Liver (tissue), 9 donors: ENCODE measurements around the gene RPL10A. TPM values are rescaled to one million over a fixed set of nuclear protein-coding genes. Genes with fewer than 3 reads are reported as not detected.

Source experiments
- DNase-seq: peaks from one replicate; pipeline ENCODE4 v3.0.0-alpha.2; 2017; ENCODE audit warnings: low spot score
- H3K27ac ChIP-seq, 2 donors: one replicate each; pipeline ENCODE4 v1.7.0; 2013; ENCODE audit warnings: inconsistent platforms in 2 of 2, low read length in 2 of 2, control low read depth in 1 of 2, low read depth in 1 of 2, mild to moderate bottlenecking in 1 of 2
- H3K27me3 ChIP-seq, 4 donors: one replicate each; pipeline versions ENCODE4 v1.6.1 to v1.7.0; 2013; ENCODE audit warnings: low read length in 3 of 4, inconsistent platforms in 1 of 4, mild to moderate bottlenecking in 1 of 4, moderate library complexity in 1 of 4; ENCODE audit not compliant: control insufficient read depth in 4 of 4, insufficient read depth in 4 of 4
- H3K36me3 ChIP-seq, 4 donors: one replicate each; pipeline versions ENCODE4 v1.6.1 to v1.7.0; 2013; ENCODE audit warnings: low read length in 3 of 4, mild to moderate bottlenecking in 3 of 4, low read depth in 1 of 4, moderate library complexity in 1 of 4; ENCODE audit not compliant: control insufficient read depth in 4 of 4, insufficient read depth in 3 of 4
- H3K4me1 ChIP-seq, 4 donors: one replicate each; pipeline versions ENCODE4 v1.6.1 to v1.7.0; 2013; ENCODE audit warnings: low read length in 3 of 4, mild to moderate bottlenecking in 3 of 4, moderate library complexity in 1 of 4; ENCODE audit not compliant: control insufficient read depth in 4 of 4, insufficient read depth in 4 of 4
- H3K4me3 ChIP-seq, 3 donors: one replicate each; pipeline versions ENCODE4 v1.6.1 to v1.7.0; 2013; ENCODE audit warnings: low read length in 3 of 3, control low read depth in 1 of 3, low read depth in 1 of 3, mild to moderate bottlenecking in 1 of 3
- H3K9ac ChIP-seq, 2 donors: one replicate each; pipeline ENCODE4 v1.7.0; 2013; ENCODE audit warnings: low read length in 2 of 2, mild to moderate bottlenecking in 2 of 2, moderate library complexity in 2 of 2, control low read depth in 1 of 2, low read depth in 1 of 2
- H3K9me3 ChIP-seq, 4 donors: one replicate each; pipeline versions ENCODE4 v1.6.1 to v1.7.0; 2013; ENCODE audit warnings: low read length in 3 of 4; ENCODE audit not compliant: control insufficient read depth in 4 of 4
- EGR1 ChIP-seq, 2 donors: IDR thresholded peaks; 2 replicates each; pipeline ENCODE4 v1.6.1; 2016 to 2018; ENCODE audit warnings: antibody characterized with exemption in 2 of 2, low read depth in 2 of 2
- FOXA1 ChIP-seq: IDR thresholded peaks from 2 replicates; pipeline ENCODE4 v1.6.1; 2016; ENCODE audit warnings: antibody characterized with exemption
- FOXA2 ChIP-seq: IDR thresholded peaks from 2 replicates; pipeline ENCODE4 v1.6.1; 2016; ENCODE audit warnings: antibody characterized with exemption
- GABPA ChIP-seq, 2 donors: IDR thresholded peaks in 1 of 2; conservative IDR thresholded peaks in 1 of 2; 2 replicates each; pipeline ENCODE4 v1.6.1; 2016; ENCODE audit warnings: antibody characterized with exemption in 2 of 2, mild to moderate bottlenecking in 1 of 2, moderate library complexity in 1 of 2
- HNF4A ChIP-seq, 2 donors: conservative IDR thresholded peaks; 2 replicates each; pipeline ENCODE4 v1.6.1; 2016; ENCODE audit warnings: antibody characterized with exemption in 2 of 2, mild to moderate bottlenecking in 2 of 2
- HNF4G ChIP-seq: IDR thresholded peaks from 2 replicates; pipeline ENCODE4 v1.6.1; 2016; ENCODE audit warnings: antibody characterized with exemption
- JUND ChIP-seq, 2 donors: IDR thresholded peaks; 2 replicates each; pipeline ENCODE4 v1.6.1; 2016; ENCODE audit warnings: antibody characterized with exemption in 2 of 2
- NR2F2 ChIP-seq: IDR thresholded peaks from 2 replicates; pipeline ENCODE4 v1.6.1; 2016; ENCODE audit warnings: antibody characterized with exemption
- RAD21 ChIP-seq, 2 donors: IDR thresholded peaks; 2 replicates each; pipeline ENCODE4 v1.6.1; 2016; ENCODE audit warnings: antibody characterized with exemption in 2 of 2, mild to moderate bottlenecking in 2 of 2
- RXRA ChIP-seq, 2 donors: IDR thresholded peaks; 2 replicates each; pipeline ENCODE4 v1.6.1; 2017 to 2018; ENCODE audit warnings: antibody characterized with exemption in 2 of 2, mild to moderate bottlenecking in 1 of 2
- SP1 ChIP-seq: IDR thresholded peaks from 2 replicates; pipeline ENCODE4 v1.6.1; 2018; ENCODE audit warnings: antibody characterized with exemption, mild to moderate bottlenecking
- TAF1 ChIP-seq: conservative IDR thresholded peaks from 2 replicates; pipeline ENCODE4 v1.6.1; 2016; ENCODE audit warnings: antibody characterized with exemption, mild to moderate bottlenecking
- YY1 ChIP-seq: IDR thresholded peaks from 2 replicates; pipeline ENCODE4 v1.6.1; 2016; ENCODE audit warnings: antibody characterized with exemption, mild to moderate bottlenecking
- WGBS: extraction: QIAGEN DNeasy Blood & Tissue Kit; methylation state at CpG from one replicate; pipeline ENCODE4 v1.1.7; 2013; 5-methylcytosine and 5-hydroxymethylcytosine counted together
- polyA plus RNA-seq, 2 donors: library from polyadenylated mRNA; stranded (reverse) in 1 of 2; unstranded in 1 of 2; fragments of 200-250 nt in 1 of 2; fragments of >200 nt in 1 of 2; fragmentation: Nextera tagmentation in 1 of 2; extraction: Ambion mirVana in 1 of 2; gene quantifications; one replicate each; pipeline versions ENCODE4 v1.2.1 to v1.2.3, GENCODE V29; 2013 to 2015
- total RNA-seq, 2 donors: library from RNA; depleted of rRNA; stranded (reverse); fragments of >200 nt; gene quantifications; one replicate each; pipeline ENCODE4 v1.2.3, GENCODE V29; 2014
- TF ChIP-seq, protein P1 (sequence below): IDR thresholded peaks from 2 replicates; pipeline ENCODE4 v1.6.1; 2016; ENCODE audit warnings: antibody characterized with exemption, mild to moderate bottlenecking
- TF ChIP-seq, protein P2 (sequence below): IDR thresholded peaks from 2 replicates; pipeline ENCODE4 v1.6.1; 2016; ENCODE audit warnings: antibody characterized with exemption
- TF ChIP-seq, protein P3 (sequence below): fragments of 150-350 bp; IDR thresholded peaks from 2 replicates; pipeline ENCODE4 v1.5.1; 2017; ENCODE audit warnings: improper control_type of control experiment, low read depth, low read length; ENCODE audit not compliant: missing input control
- TF ChIP-seq, protein P4 (sequence below): IDR thresholded peaks from 2 replicates; pipeline ENCODE4 v1.6.1; 2016; ENCODE audit warnings: antibody characterized with exemption
- TF ChIP-seq, protein P5 (sequence below): IDR thresholded peaks from 2 replicates; pipeline ENCODE4 v1.6.1; 2016; ENCODE audit warnings: antibody characterized with exemption
- donor health status: healthy.
- donor health status: healthy.
- donor health status: healthy.
- donor health status: healthy.
- donor health status: healthy.

The RPL10A gene
- total RNA-seq = 1,000 to 10,000 TPM in 1 of 2 donors, 100 to 1,000 TPM in 1; 363 to 1,235 TPM
- 100 to 1,000 TPM; 213 to 694 TPM for polyA plus RNA-seq

DNA sequence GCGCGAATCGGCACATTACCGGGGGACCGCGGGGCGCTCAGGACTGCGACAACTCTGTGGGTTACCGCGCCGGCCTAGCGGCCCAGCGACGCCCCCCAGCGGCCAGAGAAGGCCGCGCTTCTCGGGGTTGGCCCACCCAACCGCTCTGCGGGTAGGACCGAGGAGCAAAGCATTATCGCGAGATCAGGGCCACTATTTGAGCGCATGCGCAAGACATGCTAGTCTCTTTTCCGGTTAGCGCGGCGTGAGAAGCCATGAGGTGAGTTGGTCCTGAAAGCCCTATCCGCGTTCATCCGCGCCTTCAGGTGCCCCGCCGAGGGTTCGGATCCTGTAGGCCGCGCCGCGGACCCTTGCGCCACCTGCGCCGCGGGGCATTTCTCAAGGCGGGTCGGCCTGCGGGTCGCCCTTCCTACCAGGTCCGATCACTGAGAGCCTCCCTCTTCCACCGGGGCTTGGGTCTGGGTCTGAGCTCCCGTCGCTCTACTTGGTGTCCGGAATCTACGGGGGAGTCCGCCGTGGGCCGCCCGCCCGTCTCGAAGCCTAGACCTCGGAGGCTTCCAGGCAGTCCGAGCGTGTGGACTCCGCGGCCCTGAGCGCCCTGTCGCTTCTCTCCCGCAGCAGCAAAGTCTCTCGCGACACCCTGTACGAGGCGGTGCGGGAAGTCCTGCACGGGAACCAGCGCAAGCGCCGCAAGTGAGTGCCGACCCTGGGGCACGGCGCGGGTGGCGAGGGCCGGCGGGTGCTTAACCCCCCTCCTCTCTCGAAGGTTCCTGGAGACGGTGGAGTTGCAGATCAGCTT, at the start of gene RPL10A:
RPL10A (plus strand) TSS at position 221 of the 799 bp plus-strand sequence; CDS start at position 255, 34 bp downstream.
- Histone ChIP-seq H3K27me3 (no peaks in the 10 kb centered on the region), H3K4me1 (peaks cover 0 to 24% (median 16%) of the 10 kb centered on the region in 4 donors), H3K9me3 (no peaks in the 10 kb centered on the region), H3K27ac (peak within 1 kb of the TSS; percentile 76 to 86), H3K9ac (peak within 1 kb of the TSS; percentile 79 to 81), H3K4me3 (peak within 1 kb of the TSS; percentile 82 to 91 (median 86)), H3K36me3 (peaks cover 2 to 29% (median 19%) of the 10 kb centered on the region in 4 donors)
- under 1% methylated on average over 86 of the region's 86 CpGs for WGBS
- TF ChIP-seq RXRA (IDR thresholded peaks at IDR 0.05) (peak in 1 of 2 donors; percentile 16), FOXA1 (no peak), HNF4G (no peak), SP1 (peak; percentile 62), HNF4A (conservative IDR thresholded peaks at IDR 0.05) (no peak), RAD21 (IDR thresholded peaks at IDR 0.05) (peak; percentile 90 to 93), JUND (IDR thresholded peaks at IDR 0.05) (no peak), GABPA (IDR thresholded peaks at IDR 0.05 in 1 of 2, conservative IDR thresholded peaks at IDR 0.05 in 1 of 2) (peak in 1 of 2 donors; percentile 22), YY1 (peak; percentile 82), NR2F2 (peak; percentile 9), FOXA2 (no peak), EGR1 (IDR thresholded peaks at IDR 0.05; ENCODE audit: low read depth in 2 of 2) (no peak), TAF1 (peak; percentile 98)
- TF ChIP-seq, protein P1, sequence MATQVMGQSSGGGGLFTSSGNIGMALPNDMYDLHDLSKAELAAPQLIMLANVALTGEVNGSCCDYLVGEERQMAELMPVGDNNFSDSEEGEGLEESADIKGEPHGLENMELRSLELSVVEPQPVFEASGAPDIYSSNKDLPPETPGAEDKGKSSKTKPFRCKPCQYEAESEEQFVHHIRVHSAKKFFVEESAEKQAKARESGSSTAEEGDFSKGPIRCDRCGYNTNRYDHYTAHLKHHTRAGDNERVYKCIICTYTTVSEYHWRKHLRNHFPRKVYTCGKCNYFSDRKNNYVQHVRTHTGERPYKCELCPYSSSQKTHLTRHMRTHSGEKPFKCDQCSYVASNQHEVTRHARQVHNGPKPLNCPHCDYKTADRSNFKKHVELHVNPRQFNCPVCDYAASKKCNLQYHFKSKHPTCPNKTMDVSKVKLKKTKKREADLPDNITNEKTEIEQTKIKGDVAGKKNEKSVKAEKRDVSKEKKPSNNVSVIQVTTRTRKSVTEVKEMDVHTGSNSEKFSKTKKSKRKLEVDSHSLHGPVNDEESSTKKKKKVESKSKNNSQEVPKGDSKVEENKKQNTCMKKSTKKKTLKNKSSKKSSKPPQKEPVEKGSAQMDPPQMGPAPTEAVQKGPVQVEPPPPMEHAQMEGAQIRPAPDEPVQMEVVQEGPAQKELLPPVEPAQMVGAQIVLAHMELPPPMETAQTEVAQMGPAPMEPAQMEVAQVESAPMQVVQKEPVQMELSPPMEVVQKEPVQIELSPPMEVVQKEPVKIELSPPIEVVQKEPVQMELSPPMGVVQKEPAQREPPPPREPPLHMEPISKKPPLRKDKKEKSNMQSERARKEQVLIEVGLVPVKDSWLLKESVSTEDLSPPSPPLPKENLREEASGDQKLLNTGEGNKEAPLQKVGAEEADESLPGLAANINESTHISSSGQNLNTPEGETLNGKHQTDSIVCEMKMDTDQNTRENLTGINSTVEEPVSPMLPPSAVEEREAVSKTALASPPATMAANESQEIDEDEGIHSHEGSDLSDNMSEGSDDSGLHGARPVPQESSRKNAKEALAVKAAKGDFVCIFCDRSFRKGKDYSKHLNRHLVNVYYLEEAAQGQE = peak; percentile 96
- TF ChIP-seq, protein P2, sequence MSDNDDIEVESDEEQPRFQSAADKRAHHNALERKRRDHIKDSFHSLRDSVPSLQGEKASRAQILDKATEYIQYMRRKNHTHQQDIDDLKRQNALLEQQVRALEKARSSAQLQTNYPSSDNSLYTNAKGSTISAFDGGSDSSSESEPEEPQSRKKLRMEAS = peak; percentile 82
- TF ChIP-seq, protein P3, sequence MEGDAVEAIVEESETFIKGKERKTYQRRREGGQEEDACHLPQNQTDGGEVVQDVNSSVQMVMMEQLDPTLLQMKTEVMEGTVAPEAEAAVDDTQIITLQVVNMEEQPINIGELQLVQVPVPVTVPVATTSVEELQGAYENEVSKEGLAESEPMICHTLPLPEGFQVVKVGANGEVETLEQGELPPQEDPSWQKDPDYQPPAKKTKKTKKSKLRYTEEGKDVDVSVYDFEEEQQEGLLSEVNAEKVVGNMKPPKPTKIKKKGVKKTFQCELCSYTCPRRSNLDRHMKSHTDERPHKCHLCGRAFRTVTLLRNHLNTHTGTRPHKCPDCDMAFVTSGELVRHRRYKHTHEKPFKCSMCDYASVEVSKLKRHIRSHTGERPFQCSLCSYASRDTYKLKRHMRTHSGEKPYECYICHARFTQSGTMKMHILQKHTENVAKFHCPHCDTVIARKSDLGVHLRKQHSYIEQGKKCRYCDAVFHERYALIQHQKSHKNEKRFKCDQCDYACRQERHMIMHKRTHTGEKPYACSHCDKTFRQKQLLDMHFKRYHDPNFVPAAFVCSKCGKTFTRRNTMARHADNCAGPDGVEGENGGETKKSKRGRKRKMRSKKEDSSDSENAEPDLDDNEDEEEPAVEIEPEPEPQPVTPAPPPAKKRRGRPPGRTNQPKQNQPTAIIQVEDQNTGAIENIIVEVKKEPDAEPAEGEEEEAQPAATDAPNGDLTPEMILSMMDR = peak; percentile 98
- TF ChIP-seq, protein P4, sequence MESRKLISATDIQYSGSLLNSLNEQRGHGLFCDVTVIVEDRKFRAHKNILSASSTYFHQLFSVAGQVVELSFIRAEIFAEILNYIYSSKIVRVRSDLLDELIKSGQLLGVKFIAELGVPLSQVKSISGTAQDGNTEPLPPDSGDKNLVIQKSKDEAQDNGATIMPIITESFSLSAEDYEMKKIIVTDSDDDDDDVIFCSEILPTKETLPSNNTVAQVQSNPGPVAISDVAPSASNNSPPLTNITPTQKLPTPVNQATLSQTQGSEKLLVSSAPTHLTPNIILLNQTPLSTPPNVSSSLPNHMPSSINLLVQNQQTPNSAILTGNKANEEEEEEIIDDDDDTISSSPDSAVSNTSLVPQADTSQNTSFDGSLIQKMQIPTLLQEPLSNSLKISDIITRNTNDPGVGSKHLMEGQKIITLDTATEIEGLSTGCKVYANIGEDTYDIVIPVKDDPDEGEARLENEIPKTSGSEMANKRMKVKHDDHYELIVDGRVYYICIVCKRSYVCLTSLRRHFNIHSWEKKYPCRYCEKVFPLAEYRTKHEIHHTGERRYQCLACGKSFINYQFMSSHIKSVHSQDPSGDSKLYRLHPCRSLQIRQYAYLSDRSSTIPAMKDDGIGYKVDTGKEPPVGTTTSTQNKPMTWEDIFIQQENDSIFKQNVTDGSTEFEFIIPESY = peak; percentile 99
- TF ChIP-seq, protein P5, sequence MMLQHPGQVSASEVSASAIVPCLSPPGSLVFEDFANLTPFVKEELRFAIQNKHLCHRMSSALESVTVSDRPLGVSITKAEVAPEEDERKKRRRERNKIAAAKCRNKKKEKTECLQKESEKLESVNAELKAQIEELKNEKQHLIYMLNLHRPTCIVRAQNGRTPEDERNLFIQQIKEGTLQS = no peak
- DNase-seq = peak; percentile 92
